Upper lobe of left lung (tissue), 4 donors: ENCODE data around the gene P3H2.

ENCODE experiments used
- POLR2AphosphoS5 ChIP-seq, 2 donors: sonication (generic); formaldehyde crosslinking; IDR thresholded peaks; one replicate each; pipeline ENCODE4 v1.5.1; 2017; ENCODE audit warnings: antibody characterized with exemption in 2 of 2
- TF ChIP-seq, protein P1 (sequence below), 6 experiments: fragments of 450-650 bp in 4 of 6; fragments of 200-600 bp in 2 of 6; sonication (generic) in 2 of 6; IDR thresholded peaks; one replicate each; pipeline ENCODE4 v1.5.1; 2016 to 2019; ENCODE audit warnings: antibody characterized with exemption in 6 of 6

DNA sequence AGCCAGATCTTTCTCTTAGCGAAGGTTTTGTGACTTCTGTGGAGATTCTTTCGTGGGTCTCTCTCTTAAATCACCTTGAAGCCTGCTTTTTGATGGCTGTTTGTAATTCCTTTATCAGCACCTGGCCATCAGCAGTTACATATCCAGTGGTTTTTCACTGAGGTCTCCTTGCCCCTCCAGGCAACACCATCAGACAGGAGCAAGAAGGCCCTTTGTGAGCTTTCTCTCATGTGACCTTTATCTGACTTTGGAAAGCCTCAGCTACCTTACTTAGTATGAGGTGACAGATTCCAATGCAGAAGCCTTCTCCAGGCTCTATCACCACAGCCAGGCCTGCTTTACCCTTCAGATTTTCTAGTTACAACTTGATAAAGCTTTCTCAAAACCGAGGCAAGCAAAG is 30.0 kb upstream of the P3H2 start:
- TF ChIP-seq, protein P1, sequence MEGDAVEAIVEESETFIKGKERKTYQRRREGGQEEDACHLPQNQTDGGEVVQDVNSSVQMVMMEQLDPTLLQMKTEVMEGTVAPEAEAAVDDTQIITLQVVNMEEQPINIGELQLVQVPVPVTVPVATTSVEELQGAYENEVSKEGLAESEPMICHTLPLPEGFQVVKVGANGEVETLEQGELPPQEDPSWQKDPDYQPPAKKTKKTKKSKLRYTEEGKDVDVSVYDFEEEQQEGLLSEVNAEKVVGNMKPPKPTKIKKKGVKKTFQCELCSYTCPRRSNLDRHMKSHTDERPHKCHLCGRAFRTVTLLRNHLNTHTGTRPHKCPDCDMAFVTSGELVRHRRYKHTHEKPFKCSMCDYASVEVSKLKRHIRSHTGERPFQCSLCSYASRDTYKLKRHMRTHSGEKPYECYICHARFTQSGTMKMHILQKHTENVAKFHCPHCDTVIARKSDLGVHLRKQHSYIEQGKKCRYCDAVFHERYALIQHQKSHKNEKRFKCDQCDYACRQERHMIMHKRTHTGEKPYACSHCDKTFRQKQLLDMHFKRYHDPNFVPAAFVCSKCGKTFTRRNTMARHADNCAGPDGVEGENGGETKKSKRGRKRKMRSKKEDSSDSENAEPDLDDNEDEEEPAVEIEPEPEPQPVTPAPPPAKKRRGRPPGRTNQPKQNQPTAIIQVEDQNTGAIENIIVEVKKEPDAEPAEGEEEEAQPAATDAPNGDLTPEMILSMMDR (IDR thresholded peaks at IDR 0.05): no peak
- no peak for TF ChIP-seq POLR2AphosphoS5 (IDR thresholded peaks at IDR 0.05)
